ENCODE results near the gene APOF.

- TF ChIP-seq CTCF (conservative IDR thresholded peaks at IDR 0.05 in 1 of 2, IDR thresholded peaks at IDR 0.05 in 1 of 2; ENCODE audit: low read depth in 1 of 2, low read length in 2 of 2) (no peak), EZH2 (IDR thresholded peaks at IDR 0.05; ENCODE audit: low read length, missing control alignments) (no peak)
Measured at GRCh38 chr12:56351325-56351724, 11.3 kb downstream of the APOF start.

Data from fibroblast of lung (primary cell).